ENCODE data around the gene PITRM1. TPM values are rescaled to one million over a fixed set of nuclear protein-coding genes. Genes with fewer than 3 reads are reported as not detected.

PITRM1 gene
- total RNA-seq, 2 experiments from 2014 or later, result 34.6 to 40.3 TPM

DNA sequence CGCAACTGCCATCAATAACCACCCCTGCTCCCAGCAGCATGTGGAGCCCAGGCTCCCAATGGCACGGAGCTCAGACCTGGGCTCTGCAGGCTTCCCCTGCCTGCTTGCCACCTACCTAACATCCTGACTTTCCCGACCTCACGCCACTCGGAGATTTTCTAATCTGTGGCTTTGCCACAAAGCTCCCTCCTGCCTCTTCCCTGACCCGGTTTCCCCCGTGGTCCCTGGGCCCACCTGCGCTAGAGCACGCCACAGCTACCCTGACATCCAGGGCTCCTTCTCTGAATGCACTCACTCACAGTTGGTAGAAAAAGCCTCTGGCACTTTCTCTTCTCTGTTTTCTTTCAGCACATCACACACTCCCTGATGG lies 20.0 kb downstream of the PITRM1 start:
- intact Hi-C loops (cut with micrococcal nuclease; ENCODE audit: unreplicated experiment), result no loop called here
- ChIA-PET CTCF (ENCODE audit: unreplicated experiment) (interaction anchor here (0.6 kb wide), 1 partner anchor 20 kb away, joined by 8 read pairs; the partner anchor contains the start of gene PITRM1), POLR2A (interaction anchor here (1.1 kb wide), 1 partner anchor 12 kb away, joined by 5 read pairs; no protein-coding TSS in a partner anchor)
- TF ChIP-seq, protein P1, sequence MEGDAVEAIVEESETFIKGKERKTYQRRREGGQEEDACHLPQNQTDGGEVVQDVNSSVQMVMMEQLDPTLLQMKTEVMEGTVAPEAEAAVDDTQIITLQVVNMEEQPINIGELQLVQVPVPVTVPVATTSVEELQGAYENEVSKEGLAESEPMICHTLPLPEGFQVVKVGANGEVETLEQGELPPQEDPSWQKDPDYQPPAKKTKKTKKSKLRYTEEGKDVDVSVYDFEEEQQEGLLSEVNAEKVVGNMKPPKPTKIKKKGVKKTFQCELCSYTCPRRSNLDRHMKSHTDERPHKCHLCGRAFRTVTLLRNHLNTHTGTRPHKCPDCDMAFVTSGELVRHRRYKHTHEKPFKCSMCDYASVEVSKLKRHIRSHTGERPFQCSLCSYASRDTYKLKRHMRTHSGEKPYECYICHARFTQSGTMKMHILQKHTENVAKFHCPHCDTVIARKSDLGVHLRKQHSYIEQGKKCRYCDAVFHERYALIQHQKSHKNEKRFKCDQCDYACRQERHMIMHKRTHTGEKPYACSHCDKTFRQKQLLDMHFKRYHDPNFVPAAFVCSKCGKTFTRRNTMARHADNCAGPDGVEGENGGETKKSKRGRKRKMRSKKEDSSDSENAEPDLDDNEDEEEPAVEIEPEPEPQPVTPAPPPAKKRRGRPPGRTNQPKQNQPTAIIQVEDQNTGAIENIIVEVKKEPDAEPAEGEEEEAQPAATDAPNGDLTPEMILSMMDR (conservative IDR thresholded peaks at IDR 0.05; ENCODE audit: low read length), result no peak
- no peak for TF ChIP-seq EZH2phosphoT487 (IDR thresholded peaks at IDR 0.05; ENCODE audit: borderline replicate concordance, low read depth, low read length)
- H3K27ac ChIP-seq (ENCODE audit: low read depth, low read length, poor library complexity, severe bottlenecking), result no peak overlapping the region
- H3K9me3 ChIP-seq (ENCODE audit: low read length), result no peaks in the 10 kb centered on the region
- no peaks in the 10 kb centered on the region for H3K79me2 ChIP-seq (ENCODE audit: insufficient read depth, low read depth, low read length)
- peaks cover 53% of the 10 kb centered on the region for H3K36me3 ChIP-seq (ENCODE audit: insufficient read depth, low read length)
- H3K9me2 ChIP-seq (ENCODE audit: insufficient read depth, low read length), result no peaks in the 10 kb centered on the region
- DNase-seq (ENCODE audit: low spot score), result no peak
- no peak overlapping the region for H2AFZ ChIP-seq (ENCODE audit: low read length)
- H4K20me1 ChIP-seq (ENCODE audit: insufficient read depth, low read length), result no peaks in the 10 kb centered on the region; the same call in 1 of the 2 replicates
- H3K4me3 ChIP-seq (ENCODE audit: low read depth, low read length, poor library complexity, severe bottlenecking), result no peak overlapping the region
- no peaks in the 10 kb centered on the region for H3K4me1 ChIP-seq (ENCODE audit: insufficient read depth, low read length, poor library complexity, severe bottlenecking)
- no peak overlapping the region for H3K4me2 ChIP-seq (ENCODE audit: low read length)
- BruUV-seq (replicated peaks), result no TSS peak

DNA sequence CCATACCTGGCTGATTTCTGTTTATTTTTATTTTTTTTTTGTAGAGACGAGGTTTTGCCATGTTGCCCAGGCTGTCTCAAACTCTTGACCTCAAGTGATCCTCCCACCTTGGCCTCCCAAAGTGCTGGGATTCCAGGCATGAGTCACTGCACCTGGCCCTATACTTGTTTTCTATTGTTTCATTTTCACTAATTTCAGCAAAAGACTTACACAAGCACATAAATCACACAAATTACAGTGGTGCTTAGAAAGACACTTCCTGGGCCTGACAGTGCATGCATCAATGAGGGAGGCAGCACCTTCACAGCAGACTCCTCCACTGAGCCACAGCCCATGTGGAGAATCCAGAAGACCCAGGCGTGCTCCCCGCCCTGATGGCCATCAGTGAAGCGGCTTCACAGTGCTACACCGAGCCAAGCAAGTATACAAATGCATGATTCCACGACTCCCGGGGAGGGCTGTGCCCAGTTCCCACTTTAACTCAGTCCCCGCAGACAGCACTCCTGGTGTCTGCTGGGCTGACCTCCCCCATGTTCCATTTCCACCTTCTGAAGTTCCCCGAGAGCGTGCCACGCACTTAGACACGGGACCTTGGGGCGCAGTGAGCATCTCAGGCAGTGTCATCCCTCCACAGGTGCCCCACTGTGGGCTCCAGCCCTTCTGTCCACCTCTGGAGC lies 20.6 kb downstream of the PITRM1 start:
- H2AFZ ChIP-seq (ENCODE audit: low read length), result no peak overlapping the region
- peaks cover 53% of the 10 kb centered on the region for H3K36me3 ChIP-seq (ENCODE audit: insufficient read depth, low read length)
- H3K9me3 ChIP-seq (ENCODE audit: low read length), result no peaks in the 10 kb centered on the region
- no peaks in the 10 kb centered on the region for H3K4me1 ChIP-seq (ENCODE audit: insufficient read depth, low read length, poor library complexity, severe bottlenecking)
- CTCF ChIA-PET (ENCODE audit: unreplicated experiment), result no interaction called here
- no peak overlapping the region for H3K27ac ChIP-seq (ENCODE audit: low read depth, low read length, poor library complexity, severe bottlenecking)
- POLR2A ChIA-PET, result no interaction called here
- no peaks in the 10 kb centered on the region; the same call in 1 of the 2 replicates for H4K20me1 ChIP-seq (ENCODE audit: insufficient read depth, low read length)
- no peak for TF ChIP-seq EZH2phosphoT487 (IDR thresholded peaks at IDR 0.05; ENCODE audit: borderline replicate concordance, low read depth, low read length)
- TF ChIP-seq, protein P1 (conservative IDR thresholded peaks at IDR 0.05; ENCODE audit: low read length), result no peak
- H3K4me3 ChIP-seq (ENCODE audit: low read depth, low read length, poor library complexity, severe bottlenecking), result no peak overlapping the region
- no peak overlapping the region for H3K4me2 ChIP-seq (ENCODE audit: low read length)
- no peaks in the 10 kb centered on the region for H3K79me2 ChIP-seq (ENCODE audit: insufficient read depth, low read depth, low read length)
- BruUV-seq (replicated peaks), result no TSS peak
- no peak for DNase-seq (ENCODE audit: low spot score)
- intact Hi-C loops (cut with micrococcal nuclease; ENCODE audit: unreplicated experiment), result no loop called here
- H3K9me2 ChIP-seq (ENCODE audit: insufficient read depth, low read length), result no peaks in the 10 kb centered on the region

DNA sequence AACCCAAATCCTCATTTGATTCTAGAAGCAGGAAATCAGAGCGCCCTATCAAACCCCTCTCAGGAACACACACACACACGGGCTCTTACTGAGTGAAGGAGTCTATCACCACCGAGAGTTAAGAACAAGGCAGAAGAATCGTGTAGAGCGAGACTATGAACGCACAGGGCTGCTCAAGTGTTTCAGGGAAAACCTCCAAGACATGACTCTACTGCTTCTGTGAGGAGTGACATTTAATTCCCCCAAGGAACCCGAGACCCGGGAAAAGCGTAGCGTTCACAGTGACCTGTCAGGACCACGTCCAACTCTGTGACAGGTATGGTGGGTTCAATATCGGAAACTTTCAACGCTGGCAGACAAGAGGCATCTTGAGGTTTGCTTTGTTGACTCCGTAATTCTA lies 21.6 kb downstream of the PITRM1 start:
- ChIA-PET CTCF (ENCODE audit: unreplicated experiment) (no interaction called here), POLR2A (no interaction called here)
- intact Hi-C loops (cut with micrococcal nuclease; ENCODE audit: unreplicated experiment), result no loop called here
- Histone ChIP-seq H4K20me1 (ENCODE audit: insufficient read depth, low read length) (no peaks in the 10 kb centered on the region; the same call in 1 of the 2 replicates), H3K36me3 (ENCODE audit: insufficient read depth, low read length) (peaks cover 49% of the 10 kb centered on the region), H3K27ac (ENCODE audit: low read depth, low read length, poor library complexity, severe bottlenecking) (no peak overlapping the region), H3K4me2 (ENCODE audit: low read length) (no peak overlapping the region), H3K4me1 (ENCODE audit: insufficient read depth, low read length, poor library complexity, severe bottlenecking) (no peaks in the 10 kb centered on the region), H3K4me3 (ENCODE audit: low read depth, low read length, poor library complexity, severe bottlenecking) (no peak overlapping the region), H3K79me2 (ENCODE audit: insufficient read depth, low read depth, low read length) (no peaks in the 10 kb centered on the region), H3K9me2 (ENCODE audit: insufficient read depth, low read length) (no peaks in the 10 kb centered on the region), H2AFZ (ENCODE audit: low read length) (no peak overlapping the region), H3K9me3 (ENCODE audit: low read length) (no peaks in the 10 kb centered on the region)
- BruUV-seq (replicated peaks), result no TSS peak
- no peak for DNase-seq (ENCODE audit: low spot score)
- no peak for TF ChIP-seq EZH2phosphoT487 (IDR thresholded peaks at IDR 0.05; ENCODE audit: borderline replicate concordance, low read depth, low read length)
- TF ChIP-seq, protein P1 (conservative IDR thresholded peaks at IDR 0.05; ENCODE audit: low read length), result no peak
